Measurements from ENCODE around the gene HUS1.
"Not testable (repeated sequence)": the region's sequence is repeated elsewhere in the genome, so short reads cannot be mapped to it uniquely, and the experiment has no call there.

HUS1 gene

GRCh38 chr7:47932016-47932415 is 47.4 kb downstream of the HUS1 start:
- Histone ChIP-seq H3K23ac (ENCODE audit: low read length in 2 of 2) (no peak overlapping the region), H4K8ac (ENCODE audit: low read length) (no peak overlapping the region), H3K9me3 (ENCODE audit: control insufficient read depth, low read length) (no peaks in the 10 kb centered on the region), H3K4ac (ENCODE audit: low read depth in 1 of 2, low read length in 2 of 2) (no peak overlapping the region), H3K27ac (ENCODE audit: low read length, poor library complexity, severe bottlenecking) (no peak overlapping the region), H3K9ac (ENCODE audit: low read length) (no peak overlapping the region), H3K27me3 (ENCODE audit: control insufficient read depth in 1 of 2, insufficient read depth in 1 of 2, low read length in 2 of 2) (no peaks in the 10 kb centered on the region), H2BK120ac (ENCODE audit: low read depth, low read length) (no peak overlapping the region), H3K18ac (ENCODE audit: low read depth in 1 of 2, low read length in 2 of 2) (no peak overlapping the region), H3K4me2 (ENCODE audit: low read length, poor library complexity, severe bottlenecking) (no peak overlapping the region), H3K79me1 (replicated peaks; ENCODE audit: low read length, poor library complexity, severe bottlenecking) (no peaks in the 10 kb centered on the region), H2AK5ac (ENCODE audit: low read length, severe bottlenecking) (no peak overlapping the region), H2BK5ac (ENCODE audit: low read depth, low read length, poor library complexity, severe bottlenecking) (no peak overlapping the region), H2BK15ac (ENCODE audit: low read depth, poor library complexity, severe bottlenecking) (no peak overlapping the region), H2BK12ac (ENCODE audit: low read length in 2 of 2) (no peak overlapping the region), H4K91ac (ENCODE audit: low read length) (no peak overlapping the region), H3K4me3 (ENCODE audit: insufficient read depth in 1 of 2, low read depth in 1 of 2, low read length in 2 of 2) (peak overlapping the region; percentile 2 to 10), H2AFZ (ENCODE audit: low read depth, low read length) (no peak overlapping the region), H3K36me3 (ENCODE audit: control insufficient read depth in 1 of 2, insufficient read depth in 2 of 2, low read depth in 1 of 2, low read length in 2 of 2) (no peaks in the 10 kb centered on the region), H3K4me1 (ENCODE audit: control insufficient read depth, insufficient read depth, low read depth, low read length) (peaks cover 8% of the 10 kb centered on the region), H3K14ac (ENCODE audit: low read length in 2 of 2) (peak overlapping the region in 1 of 2 experiments; percentile 41)
- 78% methylated on average over 5 of the region's 6 CpGs for WGBS
- DNase-seq, result peak; percentile 36

- no peaks in the 10 kb centered on the region for H3K36me3 ChIP-seq (ENCODE audit: control insufficient read depth in 1 of 2, insufficient read depth in 2 of 2, low read depth in 1 of 2, low read length in 2 of 2)
- H3K4ac ChIP-seq (ENCODE audit: low read depth in 1 of 2, low read length in 2 of 2), result no peak overlapping the region
- H3K4me2 ChIP-seq (ENCODE audit: low read length, poor library complexity, severe bottlenecking), result no peak overlapping the region
- H2BK15ac ChIP-seq (ENCODE audit: low read depth, poor library complexity, severe bottlenecking), result no peak overlapping the region
- H2AK5ac ChIP-seq (ENCODE audit: low read length, severe bottlenecking), result no peak overlapping the region
- no peak overlapping the region for H3K27ac ChIP-seq (ENCODE audit: low read length, poor library complexity, severe bottlenecking)
- no peak overlapping the region for H3K4me3 ChIP-seq (ENCODE audit: insufficient read depth in 1 of 2, low read depth in 1 of 2, low read length in 2 of 2)
- no peak overlapping the region for H2BK120ac ChIP-seq (ENCODE audit: low read depth, low read length)
- H2BK12ac ChIP-seq (ENCODE audit: low read length in 2 of 2), result no peak overlapping the region
- no peak for DNase-seq
- H4K8ac ChIP-seq (ENCODE audit: low read length), result no peak overlapping the region
- peaks cover 6% of the 10 kb centered on the region for H3K4me1 ChIP-seq (ENCODE audit: control insufficient read depth, insufficient read depth, low read depth, low read length)
- no peak overlapping the region for H3K14ac ChIP-seq (ENCODE audit: low read length in 2 of 2)
- WGBS, result 95% methylated on average over 17 of the region's 18 CpGs
- H2BK5ac ChIP-seq (ENCODE audit: low read depth, low read length, poor library complexity, severe bottlenecking), result no peak overlapping the region
- H4K91ac ChIP-seq (ENCODE audit: low read length), result no peak overlapping the region
- no peak overlapping the region for H3K23ac ChIP-seq (ENCODE audit: low read length in 2 of 2)
- H3K79me1 ChIP-seq (replicated peaks; ENCODE audit: low read length, poor library complexity, severe bottlenecking), result no peaks in the 10 kb centered on the region
- H3K9ac ChIP-seq (ENCODE audit: low read length), result no peak overlapping the region
- no peaks in the 10 kb centered on the region for H3K9me3 ChIP-seq (ENCODE audit: control insufficient read depth, low read length)
- no peaks in the 10 kb centered on the region for H3K27me3 ChIP-seq (ENCODE audit: control insufficient read depth in 1 of 2, insufficient read depth in 1 of 2, low read length in 2 of 2)
- no peak overlapping the region for H2AFZ ChIP-seq (ENCODE audit: low read depth, low read length)
- no peak overlapping the region for H3K18ac ChIP-seq (ENCODE audit: low read depth in 1 of 2, low read length in 2 of 2)
Measured at GRCh38 chr7:47931005-47932004, 48.1 kb downstream of the HUS1 start.

- H2AK5ac ChIP-seq (ENCODE audit: low read length, severe bottlenecking), result no peak overlapping the region
- no peaks in the 10 kb centered on the region for H3K79me1 ChIP-seq (replicated peaks; ENCODE audit: low read length, poor library complexity, severe bottlenecking)
- no peak overlapping the region for H2BK12ac ChIP-seq (ENCODE audit: low read length in 2 of 2)
- H3K27ac ChIP-seq (ENCODE audit: low read length, poor library complexity, severe bottlenecking), result no peak overlapping the region
- no peak overlapping the region for H4K91ac ChIP-seq (ENCODE audit: low read length)
- no peak overlapping the region for H3K4ac ChIP-seq (ENCODE audit: low read depth in 1 of 2, low read length in 2 of 2)
- H3K14ac ChIP-seq (ENCODE audit: low read length in 2 of 2), result no peak overlapping the region
- no peaks in the 10 kb centered on the region for H3K4me1 ChIP-seq (ENCODE audit: control insufficient read depth, insufficient read depth, low read depth, low read length)
- no peak overlapping the region for H4K8ac ChIP-seq (ENCODE audit: low read length)
- no peak overlapping the region for H3K18ac ChIP-seq (ENCODE audit: low read depth in 1 of 2, low read length in 2 of 2)
- no peaks in the 10 kb centered on the region for H3K36me3 ChIP-seq (ENCODE audit: control insufficient read depth in 1 of 2, insufficient read depth in 2 of 2, low read depth in 1 of 2, low read length in 2 of 2)
- H3K9ac ChIP-seq (ENCODE audit: low read length), result no peak overlapping the region
- H3K27me3 ChIP-seq (ENCODE audit: control insufficient read depth in 1 of 2, insufficient read depth in 1 of 2, low read length in 2 of 2), result no peaks in the 10 kb centered on the region
- peak; percentile 29 for DNase-seq
- H3K9me3 ChIP-seq (ENCODE audit: control insufficient read depth, low read length), result no peaks in the 10 kb centered on the region
- H3K4me3 ChIP-seq (ENCODE audit: insufficient read depth in 1 of 2, low read depth in 1 of 2, low read length in 2 of 2), result no peak overlapping the region
- H3K23ac ChIP-seq (ENCODE audit: low read length in 2 of 2), result no peak overlapping the region
- no peak overlapping the region for H2BK15ac ChIP-seq (ENCODE audit: low read depth, poor library complexity, severe bottlenecking)
- H2BK5ac ChIP-seq (ENCODE audit: low read depth, low read length, poor library complexity, severe bottlenecking), result no peak overlapping the region
- H2BK120ac ChIP-seq (ENCODE audit: low read depth, low read length), result no peak overlapping the region
- 56% methylated on average over 1 of the region's 2 CpGs for WGBS
- no peak overlapping the region for H2AFZ ChIP-seq (ENCODE audit: low read depth, low read length)
- no peak overlapping the region for H3K4me2 ChIP-seq (ENCODE audit: low read length, poor library complexity, severe bottlenecking)
Measured at GRCh38 chr7:47924266-47924665, 55.1 kb downstream of the HUS1 start.

DNA sequence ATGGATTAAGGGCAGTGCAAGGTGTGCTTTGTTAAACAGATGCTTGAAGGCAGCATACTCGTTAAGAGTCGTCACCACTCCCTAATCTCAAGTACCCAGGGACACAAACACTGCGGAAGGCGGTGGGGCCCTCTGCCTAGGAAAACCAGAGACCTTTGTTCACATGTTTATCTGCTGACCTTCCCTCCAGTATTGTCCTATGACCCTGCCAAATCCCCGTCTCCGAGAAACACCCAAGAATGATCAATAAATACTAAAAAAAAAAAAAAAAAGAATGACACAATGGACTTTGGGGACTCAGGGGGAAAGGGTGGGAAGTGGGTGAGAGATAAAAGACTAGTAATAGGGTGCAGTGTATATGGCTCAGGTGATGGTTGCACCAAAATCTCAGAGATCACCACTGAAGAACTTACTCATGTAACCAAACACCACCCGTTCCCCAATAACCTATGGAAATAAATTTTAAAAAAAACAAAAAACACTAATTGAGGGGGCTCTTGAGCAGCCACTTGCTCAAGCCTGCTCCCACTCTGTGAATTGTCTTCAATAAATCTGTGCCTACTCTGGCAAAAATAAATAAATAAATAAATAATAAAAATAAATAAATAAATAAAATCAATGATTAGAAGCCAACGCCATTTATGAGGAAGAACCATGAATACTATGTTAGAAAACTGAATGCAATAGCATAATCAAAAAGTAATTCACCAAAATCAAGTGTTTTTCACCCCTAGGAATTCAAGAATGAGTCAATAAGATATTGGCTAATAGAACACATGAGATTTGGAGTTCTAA is 56.1 kb downstream of the HUS1 start:
- H3K79me1 ChIP-seq (replicated peaks; ENCODE audit: low read length, poor library complexity, severe bottlenecking); H3K4me1 ChIP-seq (ENCODE audit: control insufficient read depth, insufficient read depth, low read depth, low read length); H3K4me2 ChIP-seq (ENCODE audit: low read length, poor library complexity, severe bottlenecking); H2AK5ac ChIP-seq (ENCODE audit: low read length, severe bottlenecking); H3K9ac ChIP-seq (ENCODE audit: low read length); H3K23ac ChIP-seq (ENCODE audit: low read length in 2 of 2); H4K8ac ChIP-seq (ENCODE audit: low read length); H2AFZ ChIP-seq (ENCODE audit: low read depth, low read length); H3K27ac ChIP-seq (ENCODE audit: low read length, poor library complexity, severe bottlenecking); H2BK5ac ChIP-seq (ENCODE audit: low read depth, low read length, poor library complexity, severe bottlenecking); DNase-seq; H2BK120ac ChIP-seq (ENCODE audit: low read depth, low read length); H3K18ac ChIP-seq (ENCODE audit: low read depth in 1 of 2, low read length in 2 of 2); H2BK12ac ChIP-seq (ENCODE audit: low read length in 2 of 2); H2BK15ac ChIP-seq (ENCODE audit: low read depth, poor library complexity, severe bottlenecking); H3K4ac ChIP-seq (ENCODE audit: low read depth in 1 of 2, low read length in 2 of 2); H3K14ac ChIP-seq (ENCODE audit: low read length in 2 of 2); H3K36me3 ChIP-seq (ENCODE audit: control insufficient read depth in 1 of 2, insufficient read depth in 2 of 2, low read depth in 1 of 2, low read length in 2 of 2); H3K27me3 ChIP-seq (ENCODE audit: control insufficient read depth in 1 of 2, insufficient read depth in 1 of 2, low read length in 2 of 2); H4K91ac ChIP-seq (ENCODE audit: low read length); H3K4me3 ChIP-seq (ENCODE audit: insufficient read depth in 1 of 2, low read depth in 1 of 2, low read length in 2 of 2); H3K9me3 ChIP-seq (ENCODE audit: control insufficient read depth, low read length): not testable (repeated sequence)
- 60% methylated on average over 5 of the region's 8 CpGs for WGBS

Measured in mesenchymal stem cell (in vitro differentiated cells and primary cell).